HT-29 (cell line): Measurements from ENCODE around the gene GEN1. TPM values are rescaled to one million over a fixed set of nuclear protein-coding genes. Genes with fewer than 3 reads are reported as not detected.

Experiments used
- DNase-seq: peaks from one replicate; pipeline ENCODE4 v3.0.0-alpha.2; 2015; ENCODE audit warnings: low spot score
- total RNA-seq: library from RNA; depleted of rRNA; stranded (reverse); fragments of >200 nt; shearing (Covaris generic); gene quantifications from 2 replicates; pipeline ENCODE4 v1.2.3, GENCODE V29; 2014

GEN1 gene
- total RNA-seq, 1 experiment from 2014 or later, result 18.5 TPM

GRCh38 chr2:17795309-17795708 is 41.4 kb downstream of the GEN1 start:
- no peak for DNase-seq

GRCh38 chr2:17798338-17798737 is 44.4 kb downstream of the GEN1 start:
- DNase-seq, result no peak

DNA sequence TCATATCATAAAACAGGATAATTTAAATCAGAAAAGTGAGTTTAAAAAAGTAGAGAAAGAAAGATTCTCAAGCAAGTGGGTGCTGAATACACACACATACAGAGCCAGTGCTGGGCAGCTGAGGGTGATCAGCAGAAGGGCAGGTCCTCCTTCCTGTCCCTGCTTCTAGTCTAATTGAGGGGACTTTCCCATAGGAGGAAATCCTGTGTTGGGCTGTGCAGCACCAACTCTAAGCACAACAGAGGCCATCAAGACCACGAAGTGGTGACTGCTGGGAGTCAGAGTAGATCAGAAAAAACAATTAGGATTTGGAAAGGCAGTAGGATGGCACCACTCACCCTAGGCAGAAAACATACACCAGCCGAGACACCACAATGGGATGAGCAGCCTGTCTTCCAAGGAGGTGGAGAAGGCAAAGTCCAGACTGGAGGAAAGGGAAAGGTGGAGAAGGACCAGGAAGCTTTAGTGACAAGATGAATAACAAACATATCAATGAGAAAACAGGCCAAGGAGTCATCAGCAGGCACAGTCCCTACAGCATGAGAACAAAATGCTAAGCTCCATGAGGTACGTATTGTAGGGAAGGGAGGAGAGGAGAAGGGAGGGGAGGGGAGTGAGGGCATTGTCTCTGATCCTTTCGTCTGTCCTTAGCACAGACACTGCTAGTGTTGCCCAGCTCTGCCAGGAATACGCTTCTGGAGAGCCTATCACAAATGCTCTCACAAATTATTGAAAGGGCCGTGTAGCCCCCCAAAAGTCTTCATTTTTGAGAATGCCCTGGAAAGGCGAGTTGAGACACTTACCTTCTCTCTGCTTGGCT is 45.6 kb downstream of the GEN1 start:
- no peak for DNase-seq

GRCh38 chr2:17800219-17800618 is 46.3 kb downstream of the GEN1 start:
- no peak for DNase-seq

DNA sequence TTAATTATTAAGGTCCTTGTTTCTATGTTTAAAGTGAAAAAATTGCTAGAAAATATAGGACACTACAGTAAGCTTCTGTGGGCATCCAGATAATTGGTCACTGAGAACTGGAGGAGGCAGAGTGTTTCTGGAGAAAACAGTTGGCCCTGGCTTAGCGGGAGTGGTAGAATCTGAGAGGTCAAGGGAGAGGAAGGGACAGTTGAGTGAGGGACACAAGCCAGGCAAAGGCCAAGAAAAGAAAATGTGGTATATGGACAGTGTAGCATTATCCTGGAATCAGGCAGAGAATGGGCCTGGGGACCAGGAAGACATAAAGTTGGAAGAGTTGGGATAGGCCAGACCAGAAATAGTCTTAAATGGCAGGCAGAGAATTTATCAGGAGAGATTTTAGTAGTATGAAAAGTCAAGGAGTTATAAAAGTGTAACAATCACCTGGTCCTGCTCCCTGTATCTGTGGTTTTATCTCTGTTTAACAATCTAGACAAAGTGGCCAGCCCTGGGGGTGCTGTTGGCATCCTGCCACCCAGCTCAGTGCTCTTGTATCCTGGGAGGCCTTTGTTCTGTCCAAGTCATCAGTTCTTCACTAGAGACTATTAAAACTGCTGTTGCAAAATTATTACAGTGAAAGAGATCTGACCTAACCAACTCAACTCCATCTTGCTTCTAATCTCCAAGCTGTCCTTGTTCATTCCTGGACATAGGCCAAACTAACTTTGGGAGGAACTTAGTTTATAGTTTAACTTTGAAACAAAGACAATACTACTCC is 46.9 kb downstream of the GEN1 start:
- peak; percentile 41 for DNase-seq

DNA sequence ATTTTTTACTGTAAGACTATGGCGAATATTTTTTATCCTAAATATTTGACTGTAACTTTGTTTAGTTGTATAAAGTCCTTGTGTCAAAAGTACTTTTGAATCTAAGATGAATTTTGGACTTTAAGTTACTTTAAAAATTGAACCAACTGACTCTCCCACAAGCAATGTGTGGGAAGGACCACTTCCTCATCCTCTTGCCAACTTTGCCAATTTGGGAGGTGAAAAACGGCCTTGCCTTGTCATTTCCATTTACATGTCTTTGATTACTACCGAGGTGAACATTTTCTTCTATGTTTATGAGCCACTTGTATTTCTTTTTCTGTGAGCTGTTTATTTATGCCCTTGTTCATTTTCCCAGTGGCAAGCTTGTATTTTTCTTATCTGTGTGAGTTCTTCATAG is 49.6 kb downstream of the GEN1 start:
- no peak for DNase-seq

DNA sequence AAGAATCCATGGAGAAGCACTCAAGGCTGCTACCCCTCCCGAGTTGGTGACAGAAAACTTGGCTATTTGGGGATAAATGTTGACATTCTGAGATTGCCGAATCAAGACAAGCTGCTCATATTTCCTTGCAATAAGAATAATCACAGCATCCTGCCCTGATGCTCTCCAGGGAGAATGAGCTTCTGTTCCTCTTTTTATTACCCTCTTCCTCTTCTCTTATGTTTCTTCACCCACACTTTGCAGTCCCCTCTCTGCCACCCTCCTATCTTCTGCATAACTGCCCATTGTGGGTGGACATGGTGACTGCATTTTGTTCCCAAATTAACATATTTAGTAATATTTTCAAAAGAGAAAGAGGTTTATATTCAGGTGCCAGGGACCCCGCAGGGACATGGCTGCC is 50.4 kb downstream of the GEN1 start:
- no peak for DNase-seq

DNA sequence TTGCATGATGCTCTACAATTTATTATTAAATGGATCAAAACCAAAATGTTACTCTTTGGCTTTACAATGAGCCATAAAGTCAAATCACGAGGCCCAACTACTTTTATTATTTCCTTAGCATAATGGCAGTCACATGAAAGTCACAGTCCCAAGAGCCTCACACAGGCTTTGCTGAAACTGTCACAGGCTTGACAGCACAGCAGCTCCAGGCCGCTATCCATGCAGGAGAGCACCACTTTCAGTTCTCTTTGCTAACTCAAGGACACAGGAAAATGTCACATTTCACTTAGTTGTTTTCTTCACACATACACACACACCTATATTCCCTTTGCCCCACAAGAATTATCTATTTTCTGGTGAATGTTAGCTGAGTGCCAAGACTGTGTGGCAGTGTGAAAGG is 51.2 kb downstream of the GEN1 start:
- DNase-seq, result no peak

- no peak for DNase-seq
Measured at GRCh38 chr2:17805717-17806363, 51.9 kb downstream of the GEN1 start.

DNA sequence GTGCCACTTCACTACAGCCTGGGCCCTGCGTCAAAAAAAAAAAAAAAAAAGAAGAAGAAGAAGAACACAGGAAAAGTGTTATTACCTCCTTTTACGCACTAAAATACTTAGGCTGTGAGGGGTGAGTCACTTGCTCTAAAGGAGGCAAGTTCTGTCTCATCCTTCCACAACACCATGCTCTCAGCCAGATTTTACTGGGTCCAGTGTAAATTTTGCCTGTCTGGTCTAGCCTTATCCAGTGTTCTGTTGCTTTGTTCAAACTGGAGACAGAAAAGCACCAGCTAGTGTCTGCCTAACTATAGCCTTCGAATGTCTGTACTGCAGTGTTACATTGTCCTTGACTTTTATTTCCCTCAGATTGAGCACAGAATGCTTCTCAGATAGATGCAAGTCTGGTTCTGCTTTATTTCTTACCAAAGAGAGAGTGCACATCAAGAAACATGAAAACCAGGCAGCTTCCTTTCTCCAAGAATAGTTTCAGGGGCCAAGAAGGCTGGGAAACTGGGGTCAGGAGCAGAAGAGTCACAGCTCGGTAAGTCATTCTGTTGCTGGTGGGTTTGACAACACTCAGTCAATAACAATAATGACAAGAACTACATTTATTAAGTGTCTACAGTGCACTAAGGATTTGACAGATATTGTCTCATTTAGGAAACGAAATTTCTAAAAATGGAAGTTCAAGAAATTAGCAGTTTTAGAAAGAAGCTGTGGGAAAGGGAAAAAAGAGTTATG is 59.2 kb downstream of the GEN1 start:
- no peak for DNase-seq

GRCh38 chr2:17813742-17814473 is 60.0 kb downstream of the GEN1 start:
- no peak for DNase-seq

DNA sequence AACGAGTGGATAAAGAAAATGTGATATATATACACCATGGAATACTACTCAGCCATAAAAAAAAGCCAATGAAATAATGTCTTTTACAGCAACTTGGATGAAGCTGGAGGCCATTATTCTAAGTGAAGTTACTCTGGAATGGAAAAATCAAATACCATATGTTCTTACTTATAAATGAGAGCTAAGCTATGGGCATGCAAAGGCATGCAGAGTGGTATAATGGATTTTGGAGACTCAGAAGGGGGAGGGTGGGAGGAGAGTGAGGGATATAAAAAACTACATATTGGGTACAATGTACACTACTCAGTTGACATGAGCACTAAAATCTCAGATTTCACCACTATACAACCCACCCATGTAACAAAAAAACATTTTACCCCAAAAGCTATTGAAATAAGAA is 60.7 kb downstream of the GEN1 start:
- no peak for DNase-seq

DNA sequence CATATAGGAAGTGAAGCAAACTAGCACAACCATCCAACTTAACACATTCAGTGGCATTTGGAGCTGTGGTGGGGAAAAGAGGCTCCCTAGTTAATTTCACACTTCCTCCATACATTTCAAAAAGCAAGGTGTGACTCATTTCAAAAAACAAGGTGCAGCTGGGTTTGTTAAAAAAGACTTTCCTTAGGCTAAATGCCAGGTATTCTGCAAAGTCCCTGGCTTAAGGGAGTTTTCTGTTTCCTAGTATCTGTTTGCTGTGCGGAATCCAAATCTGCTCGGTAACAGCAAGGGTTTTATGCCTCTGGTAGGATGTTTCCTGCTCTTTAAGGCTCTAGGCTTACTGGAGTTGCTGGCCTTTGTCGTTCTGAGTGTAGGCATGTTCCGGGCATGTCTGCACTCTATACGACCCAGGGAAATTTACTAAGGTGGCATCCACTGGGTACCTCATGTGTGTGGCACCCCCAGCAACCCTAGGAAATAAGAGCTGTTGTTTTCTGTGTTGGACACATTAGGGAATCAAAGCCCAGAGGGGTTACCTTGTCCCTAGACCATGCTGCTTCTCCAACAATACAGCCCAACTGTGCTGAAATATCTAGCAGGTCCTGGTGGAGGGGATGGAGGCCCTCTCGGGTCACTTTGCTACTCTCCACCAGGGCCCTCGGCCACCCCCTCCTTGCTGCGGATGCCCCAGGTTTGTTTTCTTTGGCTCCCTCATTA is 61.7 kb downstream of the GEN1 start:
- no peak for DNase-seq

DNA sequence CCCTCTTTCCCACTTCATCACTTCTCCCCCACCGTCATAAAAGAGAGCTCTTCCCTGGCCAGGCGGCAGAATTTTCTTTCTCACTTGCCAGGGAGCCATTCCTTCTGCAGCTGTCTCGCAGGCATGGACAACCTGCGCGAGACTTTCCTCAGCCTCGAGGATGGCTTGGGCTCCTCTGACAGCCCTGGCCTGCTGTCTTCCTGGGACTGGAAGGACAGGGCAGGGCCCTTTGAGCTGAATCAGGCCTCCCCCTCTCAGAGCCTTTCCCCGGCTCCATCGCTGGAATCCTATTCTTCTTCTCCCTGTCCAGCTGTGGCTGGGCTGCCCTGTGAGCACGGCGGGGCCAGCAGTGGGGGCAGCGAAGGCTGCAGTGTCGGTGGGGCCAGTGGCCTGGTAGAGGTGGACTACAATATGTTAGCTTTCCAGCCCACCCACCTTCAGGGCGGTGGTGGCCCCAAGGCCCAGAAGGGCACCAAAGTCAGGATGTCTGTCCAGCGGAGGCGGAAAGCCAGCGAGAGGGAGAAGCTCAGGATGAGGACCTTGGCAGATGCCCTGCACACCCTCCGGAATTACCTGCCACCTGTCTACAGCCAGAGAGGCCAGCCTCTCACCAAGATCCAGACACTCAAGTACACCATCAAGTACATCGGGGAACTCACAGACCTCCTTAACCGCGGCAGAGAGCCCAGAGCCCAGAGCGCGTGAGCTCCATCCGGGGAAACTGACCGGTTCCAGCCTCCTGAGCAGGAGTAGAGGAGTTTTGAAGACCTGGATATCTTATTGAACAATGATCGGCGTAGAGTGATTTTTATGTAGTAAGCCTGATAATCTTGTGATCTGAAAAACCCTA is 62.7 kb downstream of the GEN1 start, which contains the start of gene MSGN1:
MSGN1 (plus strand) TSS at position 65 of the 850 bp plus-strand sequence; CDS start at position 124, 59 bp downstream.
- no peak for DNase-seq

- DNase-seq, result no peak
Measured at GRCh38 chr2:17818235-17818815, 64.4 kb downstream of the GEN1 start.

DNA sequence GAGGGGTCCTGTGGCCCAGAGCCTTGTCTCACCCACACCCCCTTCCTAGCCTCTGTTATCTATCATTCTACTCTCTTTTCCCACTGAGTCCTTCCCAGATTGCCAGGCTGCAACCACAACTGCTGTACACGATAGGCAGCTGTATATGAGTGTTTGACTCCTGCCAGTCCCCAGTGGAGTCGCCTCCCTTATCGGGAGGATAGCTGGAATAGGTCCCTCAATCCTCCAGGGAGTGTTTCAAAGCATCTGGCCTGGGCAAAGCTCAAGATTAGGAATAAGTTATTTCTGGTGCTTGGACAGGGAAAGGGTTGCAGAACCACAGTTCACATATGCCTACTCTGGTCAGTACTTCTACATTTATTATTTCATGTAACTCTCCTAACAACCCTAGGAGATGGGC is 67.1 kb downstream of the GEN1 start:
- DNase-seq, result no peak

- no peak for DNase-seq
Measured at GRCh38 chr2:17821535-17822444, 67.9 kb downstream of the GEN1 start.
